ENCODE measurements around the gene CITED2.

Gene CITED2

DNA sequence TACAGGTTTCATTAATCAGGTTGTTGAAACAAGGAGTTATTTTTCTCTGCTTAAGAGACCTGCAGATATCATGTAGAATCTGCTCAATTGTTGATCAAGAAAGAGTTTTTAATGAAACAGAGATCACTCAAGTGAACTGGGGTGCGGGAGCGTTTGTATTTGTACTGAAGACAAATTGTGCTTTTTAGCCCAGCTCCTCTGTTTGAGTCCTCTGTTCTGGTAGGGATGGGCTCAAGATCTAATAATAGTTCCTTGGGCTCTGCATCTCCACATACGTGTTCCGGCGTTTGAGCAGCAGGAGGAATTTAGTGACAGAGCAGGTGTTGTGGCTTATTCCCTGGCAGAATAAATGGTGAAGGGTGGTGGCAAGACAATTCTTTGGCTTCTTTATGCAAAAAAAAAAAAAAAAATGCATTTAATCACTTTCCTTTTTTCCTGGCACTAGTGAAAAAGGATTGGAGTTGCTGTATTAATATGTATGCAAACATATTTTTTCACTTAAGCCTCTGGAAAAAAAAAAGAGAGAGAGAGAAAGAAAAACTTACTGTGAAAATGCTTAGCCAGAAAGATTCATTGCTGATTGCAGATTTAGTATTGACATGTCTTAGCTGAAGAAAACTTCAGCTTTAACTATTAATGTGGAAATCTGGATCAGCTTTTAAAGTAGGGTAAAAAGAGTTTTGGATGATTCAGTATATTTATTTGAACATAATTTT is 4.0 kb downstream of the CITED2 start:
- H3K4me3 Mint-ChIP-seq = peak overlapping the region; percentile 99

DNA sequence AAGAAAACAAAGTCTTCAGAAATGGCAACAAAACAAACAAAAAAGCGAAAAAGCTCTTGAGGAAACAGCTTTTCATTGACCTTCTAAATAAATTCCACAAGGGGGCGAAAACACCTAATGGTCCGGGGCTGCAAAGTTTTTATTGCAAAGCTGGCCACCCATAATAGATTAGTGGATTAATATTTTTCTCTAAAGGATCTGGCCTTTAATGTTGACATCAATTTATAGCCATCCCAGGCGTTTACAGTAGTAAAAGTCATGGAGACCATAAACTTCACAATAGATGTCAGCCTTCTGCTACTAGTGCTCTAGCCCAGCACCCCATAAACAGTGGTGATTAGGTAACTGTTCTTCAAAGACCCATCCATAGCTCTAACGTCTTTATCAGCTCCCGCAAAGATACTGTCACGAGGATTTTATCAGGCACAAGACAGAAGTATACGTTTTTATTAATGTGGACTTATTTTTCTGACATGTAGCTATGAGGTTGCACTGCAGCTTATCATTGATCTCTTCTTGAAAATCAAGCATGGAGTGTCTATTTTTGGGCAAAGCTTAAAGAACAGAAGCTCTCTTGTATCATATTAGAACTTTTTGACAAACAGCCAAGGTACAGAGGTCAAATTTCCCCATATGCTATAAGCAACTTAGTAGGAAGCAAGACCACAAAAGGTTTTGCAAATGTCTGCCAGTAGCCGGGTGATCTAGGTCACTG is 4.7 kb downstream of the CITED2 start:
- TF ChIP-seq, protein P1, sequence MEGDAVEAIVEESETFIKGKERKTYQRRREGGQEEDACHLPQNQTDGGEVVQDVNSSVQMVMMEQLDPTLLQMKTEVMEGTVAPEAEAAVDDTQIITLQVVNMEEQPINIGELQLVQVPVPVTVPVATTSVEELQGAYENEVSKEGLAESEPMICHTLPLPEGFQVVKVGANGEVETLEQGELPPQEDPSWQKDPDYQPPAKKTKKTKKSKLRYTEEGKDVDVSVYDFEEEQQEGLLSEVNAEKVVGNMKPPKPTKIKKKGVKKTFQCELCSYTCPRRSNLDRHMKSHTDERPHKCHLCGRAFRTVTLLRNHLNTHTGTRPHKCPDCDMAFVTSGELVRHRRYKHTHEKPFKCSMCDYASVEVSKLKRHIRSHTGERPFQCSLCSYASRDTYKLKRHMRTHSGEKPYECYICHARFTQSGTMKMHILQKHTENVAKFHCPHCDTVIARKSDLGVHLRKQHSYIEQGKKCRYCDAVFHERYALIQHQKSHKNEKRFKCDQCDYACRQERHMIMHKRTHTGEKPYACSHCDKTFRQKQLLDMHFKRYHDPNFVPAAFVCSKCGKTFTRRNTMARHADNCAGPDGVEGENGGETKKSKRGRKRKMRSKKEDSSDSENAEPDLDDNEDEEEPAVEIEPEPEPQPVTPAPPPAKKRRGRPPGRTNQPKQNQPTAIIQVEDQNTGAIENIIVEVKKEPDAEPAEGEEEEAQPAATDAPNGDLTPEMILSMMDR (IDR thresholded peaks at IDR 0.05; ENCODE audit: unreplicated experiment in 3 of 3) = peak; percentile 62 to 78 (median 73)
- Mint-ChIP-seq H3K36me3 (ENCODE audit: low read depth) (peaks cover 40% of the 10 kb centered on the region), H3K4me3 (peak overlapping the region; percentile 99), H3K9me3 (no peaks in the 10 kb centered on the region), H3K4me1 (peaks cover 49% of the 10 kb centered on the region), H3K27me3 (ENCODE audit: low read depth) (no peaks in the 10 kb centered on the region), H3K27ac (peak overlapping the region; percentile 68 to 94 (median 71))

More for the DNA sequence above, 4.0 kb downstream of the CITED2 start:
- H3K9me3 Mint-ChIP-seq = no peaks in the 10 kb centered on the region
- H3K27ac Mint-ChIP-seq = peak overlapping the region; percentile 68 to 94 (median 71)
- peaks cover 40% of the 10 kb centered on the region for H3K36me3 Mint-ChIP-seq (ENCODE audit: low read depth)
- no peaks in the 10 kb centered on the region for H3K27me3 Mint-ChIP-seq (ENCODE audit: low read depth)
- H3K4me1 Mint-ChIP-seq = peaks cover 49% of the 10 kb centered on the region
- TF ChIP-seq, protein P1 (IDR thresholded peaks at IDR 0.05; ENCODE audit: unreplicated experiment in 3 of 3) = no peak

DNA sequence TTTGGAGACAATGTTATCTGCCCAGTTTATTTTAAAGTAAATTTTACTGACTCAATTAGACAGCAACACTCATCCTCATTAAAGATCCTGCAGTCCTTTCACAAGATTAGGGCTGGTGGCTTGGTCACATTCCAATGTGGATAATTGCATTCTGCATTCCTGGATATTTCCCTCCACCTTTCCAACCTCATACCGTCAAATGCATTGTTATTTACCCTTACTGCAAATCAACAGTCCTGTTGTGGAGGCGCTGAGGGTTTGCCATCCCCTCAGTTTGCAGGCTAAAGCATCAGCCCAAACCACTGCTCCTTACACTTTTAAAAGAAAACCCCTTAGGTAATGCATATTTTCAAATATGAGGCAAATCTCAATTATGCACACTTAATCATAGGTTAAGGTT is 5.4 kb downstream of the CITED2 start:
- H3K4me3 Mint-ChIP-seq = no peak overlapping the region
- H3K36me3 Mint-ChIP-seq (ENCODE audit: low read depth) = peaks cover 36% of the 10 kb centered on the region
- no peaks in the 10 kb centered on the region for H3K27me3 Mint-ChIP-seq (ENCODE audit: low read depth)
- no peaks in the 10 kb centered on the region for H3K9me3 Mint-ChIP-seq
- peak overlapping the region in 2 of 3 experiments; percentile 71 to 94 for H3K27ac Mint-ChIP-seq
- TF ChIP-seq, protein P1 (IDR thresholded peaks at IDR 0.05; ENCODE audit: unreplicated experiment in 3 of 3) = no peak
- H3K4me1 Mint-ChIP-seq = peaks cover 49% of the 10 kb centered on the region

DNA sequence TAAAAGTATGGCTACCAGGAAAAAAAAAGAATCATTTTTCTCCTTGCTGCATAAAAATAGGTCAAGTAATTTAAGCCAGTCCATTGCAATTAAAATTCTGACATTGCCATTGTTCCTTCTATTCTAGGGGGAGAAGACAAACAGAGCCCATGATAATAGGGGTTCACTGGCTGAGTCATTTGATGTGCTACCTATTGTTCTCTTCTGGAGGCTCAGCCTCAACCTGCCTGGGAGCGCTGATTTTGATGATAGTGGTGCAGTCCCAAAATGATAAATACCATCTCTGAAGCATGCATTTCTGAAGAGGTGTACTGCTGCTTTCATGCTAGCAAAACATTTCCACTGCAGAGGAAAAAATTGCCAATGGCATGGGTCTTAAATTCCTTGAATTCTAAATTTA is 5.8 kb downstream of the CITED2 start:
- Mint-ChIP-seq H3K4me1 (peaks cover 49% of the 10 kb centered on the region), H3K27me3 (ENCODE audit: low read depth) (no peaks in the 10 kb centered on the region), H3K27ac (peak overlapping the region in 2 of 3 experiments; percentile 71 to 94), H3K36me3 (ENCODE audit: low read depth) (peaks cover 32% of the 10 kb centered on the region), H3K4me3 (no peak overlapping the region), H3K9me3 (no peaks in the 10 kb centered on the region)
- TF ChIP-seq, protein P1 (IDR thresholded peaks at IDR 0.05; ENCODE audit: unreplicated experiment in 3 of 3) = no peak

DNA sequence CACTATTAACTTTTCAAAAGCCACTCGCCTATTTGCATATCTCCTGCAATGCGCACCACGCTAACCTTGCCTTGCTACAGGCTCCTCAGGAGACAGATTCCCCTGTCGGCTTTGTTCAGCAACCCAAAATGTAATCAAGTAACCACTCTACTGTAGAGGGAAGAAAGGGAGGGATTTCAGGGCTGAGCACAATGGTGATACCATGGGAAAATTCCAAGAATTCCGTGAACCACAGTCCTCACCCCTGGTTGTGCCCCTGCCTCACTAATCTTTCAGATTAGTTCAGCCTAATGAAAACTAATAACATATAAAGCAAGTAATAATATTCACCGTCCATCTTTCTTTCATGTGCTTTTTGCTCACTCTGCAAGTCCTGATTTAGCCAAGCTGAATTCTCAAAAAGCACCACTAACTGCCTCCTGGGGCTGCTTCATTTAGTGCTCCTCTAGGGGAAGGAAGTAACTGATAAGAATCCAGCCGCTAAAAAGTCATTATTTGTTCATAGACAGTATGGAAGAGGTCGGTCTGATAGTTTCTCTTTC is 6.6 kb downstream of the CITED2 start:
- H3K27ac Mint-ChIP-seq = peak overlapping the region; percentile 58 to 82 (median 79)
- peaks cover 26% of the 10 kb centered on the region for H3K36me3 Mint-ChIP-seq (ENCODE audit: low read depth)
- H3K9me3 Mint-ChIP-seq = no peaks in the 10 kb centered on the region
- peaks cover 49% of the 10 kb centered on the region for H3K4me1 Mint-ChIP-seq
- TF ChIP-seq, protein P1 (IDR thresholded peaks at IDR 0.05; ENCODE audit: unreplicated experiment in 3 of 3) = no peak
- peak overlapping the region in 2 of 3 experiments; percentile 6 to 28 for H3K4me3 Mint-ChIP-seq
- H3K27me3 Mint-ChIP-seq (ENCODE audit: low read depth) = no peaks in the 10 kb centered on the region

Data from nephron (organoid).